HepG2 (cell line): ENCODE measurements around the gene HSF4. TPM values are rescaled to one million over a fixed set of nuclear protein-coding genes. Genes with fewer than 3 reads are reported as not detected.
A peak's percentile ranks its signal among the peaks of the same experiment; 100 is the strongest.

Experiments used
- microRNA counts: library from miRNA; unstranded; fragments of <30 nt; microRNA quantifications from one replicate; lab custom pipeline; 2015
- microRNA-seq: library from miRNA; unstranded; fragments of <30 nt; microRNA quantifications from one replicate; pipeline ENCODE4, GENCODE V29; 2020
- polyA plus RNA-seq, 8 experiments: library from polyadenylated mRNA; depleted of rRNA in 3 of 8; stranded (reverse) in 7 of 8; unstranded in 1 of 8; fragments of >200 nt; fragmentation: Illumina TruSeq in 4 of 8; extraction: Trizol in 4 of 8; gene quantifications; 2 replicates each; pipeline versions ENCODE4 v1.2.1 to v1.2.3, GENCODE V29; 2011 to 2016; ENCODE audit warnings: low read depth in 4 of 8, missing spikeins in 1 of 8, mixed read lengths in 1 of 8; ENCODE audit not compliant: insufficient read depth in 1 of 8
- small RNA-seq, 3 experiments: library from RNA; depleted of rRNA; stranded (forward); fragments of <200 nt; gene quantifications; one replicate each; pipeline ENCODE3, GENCODE V24; 2012; ENCODE audit warnings: low read depth in 2 of 3, low replicate concordance in 1 of 3; ENCODE audit not compliant: insufficient read length in 3 of 3, insufficient read depth in 2 of 3
- total RNA-seq, 5 experiments: library from RNA; depleted of rRNA; stranded (reverse); fragments of >200 nt; fragmentation: Illumina TruSeq; extraction: Trizol; gene quantifications; 2 replicates each; pipeline ENCODE4 v1.2.3, GENCODE V29; 2016; ENCODE audit warnings: low read depth in 1 of 5

The HSF4 gene
- total and polyA plus RNA-seq, 2 of the 13 experiments (the other 11 are each of a cell fraction or from before 2014, with no cell fraction given), result 3.5 to 16.9 TPM

MicroRNAs within 50 kb of the gene (microRNA counts, 767-probe panel; counts per million panel counts)
- microRNA hsa-miR-328 (lab: Ali Mortazavi, UCI), result not detected

Small RNAs within 50 kb of the gene (microRNA-seq; reads per million reads assigned to microRNA genes)
- gene MIR328, result 18.9 reads per million, percentile 55 among the genes with 10 or more reads in this experiment

Small RNAs within 50 kb of the gene (small RNA-seq; reads per million reads assigned to genes)
- gene MIR328, result 0 reads per million in 3 experiments

Other genes starting within 250 kb of the HSF4 start
- 3.2 and 3.9 TPM in 2 replicates for gene CDH16, start 245.9 kb upstream of the HSF4 start, total RNA-seq (2016; rRNA removed; fragmentation: Illumina TruSeq; extraction: Trizol)
- gene CDH16, start 245.9 kb upstream of the HSF4 start, polyA plus RNA-seq (2011; rRNA removed), result 2.7 and 5.3 TPM in 2 replicates
- gene RRAD, start 239.2 kb upstream of the HSF4 start, total RNA-seq (2016; rRNA removed; fragmentation: Illumina TruSeq; extraction: Trizol), result 0.80 and 1.0 TPM in 2 replicates
- 1.1 TPM in 2 replicates for gene RRAD, start 239.2 kb upstream of the HSF4 start, polyA plus RNA-seq (2011; rRNA removed)
- gene CIAO2B, start 230.3 kb upstream of the HSF4 start, total RNA-seq (2016; rRNA removed; fragmentation: Illumina TruSeq; extraction: Trizol), result 157 and 174 TPM in 2 replicates
- gene CIAO2B, start 230.3 kb upstream of the HSF4 start, polyA plus RNA-seq (2011; rRNA removed), result 293 and 323 TPM in 2 replicates
- 35.1 and 63.8 TPM in 2 replicates for gene CES2, start 229.2 kb upstream of the HSF4 start, total RNA-seq (2016; rRNA removed; fragmentation: Illumina TruSeq; extraction: Trizol)
- gene CES2, start 229.2 kb upstream of the HSF4 start, polyA plus RNA-seq (2011; rRNA removed), result 50.6 and 69.7 TPM in 2 replicates
- 2.3 and 6.6 TPM in 2 replicates for gene CES3, start 203.5 kb upstream of the HSF4 start, total RNA-seq (2016; rRNA removed; fragmentation: Illumina TruSeq; extraction: Trizol)
- 17.4 and 18.1 TPM in 2 replicates for gene CES3, start 203.5 kb upstream of the HSF4 start, polyA plus RNA-seq (2011; rRNA removed)
- gene CES4A, start 176.2 kb upstream of the HSF4 start, total RNA-seq (2016; rRNA removed; fragmentation: Illumina TruSeq; extraction: Trizol), result 0.09 TPM in 1 of 2 replicates, not detected in the other
- 0.17 and 0.18 TPM in 2 replicates for gene CES4A, start 176.2 kb upstream of the HSF4 start, polyA plus RNA-seq (2011; rRNA removed)
- 70.8 and 76.0 TPM in 2 replicates for gene CBFB, start 135.6 kb upstream of the HSF4 start, total RNA-seq (2016; rRNA removed; fragmentation: Illumina TruSeq; extraction: Trizol)
- gene CBFB, start 135.6 kb upstream of the HSF4 start, polyA plus RNA-seq (2011; rRNA removed), result 15.4 and 22.1 TPM in 2 replicates
- gene PHAF1, start 54.8 kb upstream of the HSF4 start, total RNA-seq (2016; rRNA removed; fragmentation: Illumina TruSeq; extraction: Trizol), result 48.3 and 53.6 TPM in 2 replicates
- gene PHAF1, start 54.8 kb upstream of the HSF4 start, polyA plus RNA-seq (2011; rRNA removed), result 174 and 184 TPM in 2 replicates
- gene B3GNT9, start 13.7 kb upstream of the HSF4 start, total RNA-seq (2016; rRNA removed; fragmentation: Illumina TruSeq; extraction: Trizol), result 1.5 and 3.1 TPM in 2 replicates
- 1.2 and 1.5 TPM in 2 replicates for gene B3GNT9, start 13.7 kb upstream of the HSF4 start, polyA plus RNA-seq (2011; rRNA removed)
- gene TRADD, start 4.8 kb upstream of the HSF4 start, total RNA-seq (2016; rRNA removed; fragmentation: Illumina TruSeq; extraction: Trizol), result 6.2 and 7.8 TPM in 2 replicates
- gene TRADD, start 4.8 kb upstream of the HSF4 start, polyA plus RNA-seq (2011; rRNA removed), result 8.2 and 10.3 TPM in 2 replicates
- 1.5 and 3.9 TPM in 2 replicates for gene FBXL8, start 4.8 kb upstream of the HSF4 start, total RNA-seq (2016; rRNA removed; fragmentation: Illumina TruSeq; extraction: Trizol)
- 9.3 and 10.9 TPM in 2 replicates for gene FBXL8, start 4.8 kb upstream of the HSF4 start, polyA plus RNA-seq (2011; rRNA removed)
- gene NOL3, start 5.8 kb downstream of the HSF4 start, total RNA-seq (2016; rRNA removed; fragmentation: Illumina TruSeq; extraction: Trizol), result 3.1 and 5.7 TPM in 2 replicates
- 20.5 and 23.3 TPM in 2 replicates for gene NOL3, start 5.8 kb downstream of the HSF4 start, polyA plus RNA-seq (2011; rRNA removed)
- gene MATCAP1, start 19.2 kb downstream of the HSF4 start, total RNA-seq (2016; rRNA removed; fragmentation: Illumina TruSeq; extraction: Trizol), result 4.4 and 11.2 TPM in 2 replicates
- 24.5 and 27.2 TPM in 2 replicates for gene MATCAP1, start 19.2 kb downstream of the HSF4 start, polyA plus RNA-seq (2011; rRNA removed)
- not detected in 2 replicates for gene EXOC3L1, start 25.4 kb downstream of the HSF4 start, total RNA-seq (2016; rRNA removed; fragmentation: Illumina TruSeq; extraction: Trizol)
- gene EXOC3L1, start 25.4 kb downstream of the HSF4 start, polyA plus RNA-seq (2011; rRNA removed), result 0.10 and 0.12 TPM in 2 replicates
- gene E2F4, start 27.4 kb downstream of the HSF4 start, total RNA-seq (2016; rRNA removed; fragmentation: Illumina TruSeq; extraction: Trizol), result 73.7 and 84.8 TPM in 2 replicates
- gene E2F4, start 27.4 kb downstream of the HSF4 start, polyA plus RNA-seq (2011; rRNA removed), result 91.2 and 106 TPM in 2 replicates
- gene ELMO3, start 34.4 kb downstream of the HSF4 start, total RNA-seq (2016; rRNA removed; fragmentation: Illumina TruSeq; extraction: Trizol), result 0.58 and 2.6 TPM in 2 replicates
- gene ELMO3, start 34.4 kb downstream of the HSF4 start, polyA plus RNA-seq (2011; rRNA removed), result 4.0 and 5.7 TPM in 2 replicates
- gene TMEM208, start 62.4 kb downstream of the HSF4 start, total RNA-seq (2016; rRNA removed; fragmentation: Illumina TruSeq; extraction: Trizol), result 50.6 and 72.9 TPM in 2 replicates
- gene TMEM208, start 62.4 kb downstream of the HSF4 start, polyA plus RNA-seq (2011; rRNA removed), result 58.8 and 66.9 TPM in 2 replicates
- gene FHOD1, start 82.7 kb downstream of the HSF4 start, total RNA-seq (2016; rRNA removed; fragmentation: Illumina TruSeq; extraction: Trizol), result 10.9 and 20.8 TPM in 2 replicates
- gene FHOD1, start 82.7 kb downstream of the HSF4 start, polyA plus RNA-seq (2011; rRNA removed), result 15.0 and 20.0 TPM in 2 replicates
- gene SLC9A5, start 84.2 kb downstream of the HSF4 start, total RNA-seq (2016; rRNA removed; fragmentation: Illumina TruSeq; extraction: Trizol), result 0.15 and 0.58 TPM in 2 replicates
- gene SLC9A5, start 84.2 kb downstream of the HSF4 start, polyA plus RNA-seq (2011; rRNA removed), result 1.4 and 1.5 TPM in 2 replicates
- 9.0 and 13.6 TPM in 2 replicates for gene PLEKHG4, start 114.8 kb downstream of the HSF4 start, total RNA-seq (2016; rRNA removed; fragmentation: Illumina TruSeq; extraction: Trizol)
- 7.1 and 13.6 TPM in 2 replicates for gene PLEKHG4, start 114.8 kb downstream of the HSF4 start, polyA plus RNA-seq (2011; rRNA removed)
- gene KCTD19, start 162.0 kb downstream of the HSF4 start, total RNA-seq (2016; rRNA removed; fragmentation: Illumina TruSeq; extraction: Trizol), result not detected in 2 replicates
- 0.16 TPM in 1 of 2 replicates, not detected in the other for gene KCTD19, start 162.0 kb downstream of the HSF4 start, polyA plus RNA-seq (2011; rRNA removed)
- 0.13 and 0.15 TPM in 2 replicates for gene LRRC36, start 162.1 kb downstream of the HSF4 start, total RNA-seq (2016; rRNA removed; fragmentation: Illumina TruSeq; extraction: Trizol)
- 0.12 and 0.16 TPM in 2 replicates for gene LRRC36, start 162.1 kb downstream of the HSF4 start, polyA plus RNA-seq (2011; rRNA removed)
- gene TPPP3, start 228.8 kb downstream of the HSF4 start, total RNA-seq (2016; rRNA removed; fragmentation: Illumina TruSeq; extraction: Trizol), result 0.20 and 0.44 TPM in 2 replicates
- gene TPPP3, start 228.8 kb downstream of the HSF4 start, polyA plus RNA-seq (2011; rRNA removed), result 0.16 TPM in 1 of 2 replicates, not detected in the other